Natural killer cell (primary cell): Measurements from ENCODE around the gene CALN1. TPM values are rescaled to one million over a fixed set of nuclear protein-coding genes. Genes with fewer than 3 reads are reported as not detected.
A peak's percentile ranks its signal among the peaks of the same experiment; 100 is the strongest.

Experiments
- ATAC-seq, 3 donors: fragments of 150-1000 bp in 2 of 3; fragments of 200-7000 bp in 1 of 3; cut with Tn5 transposase; 1 replicate in 1 of 3; 2 replicates in 2 of 3; pipeline ENCODE4 v1.10.0; 2021; ENCODE audit warnings: mild to moderate bottlenecking in 2 of 3, moderate library complexity in 2 of 3
- DNase-seq, 2 donors: peaks; one replicate each; pipeline versions ENCODE4 v3.0.0 to v3.0.0-alpha.2; 2013 to 2021; ENCODE audit warnings: mixed read lengths in 1 of 2
- H3K27ac ChIP-seq: one replicate; pipeline ENCODE4 v1.5.1; 2013; ENCODE audit warnings: mild to moderate bottlenecking, low read length
- H3K27me3 ChIP-seq: one replicate; pipeline ENCODE4 v1.6.1; 2013; ENCODE audit warnings: low read length; ENCODE audit not compliant: control insufficient read depth, insufficient read depth
- H3K36me3 ChIP-seq: one replicate; pipeline ENCODE4 v1.6.1; 2013; ENCODE audit warnings: low read length; ENCODE audit not compliant: control insufficient read depth, insufficient read depth
- H3K4me1 ChIP-seq: one replicate; pipeline ENCODE4 v1.6.1; 2013; ENCODE audit warnings: low read length; ENCODE audit not compliant: control insufficient read depth, insufficient read depth
- H3K4me3 ChIP-seq: one replicate; pipeline ENCODE4 v1.5.1; 2013; ENCODE audit warnings: low read length
- H3K9me3 ChIP-seq: one replicate; pipeline ENCODE4 v1.6.1; 2013; ENCODE audit warnings: low read length; ENCODE audit not compliant: control insufficient read depth, insufficient read depth
- H3K27ac Mint-ChIP-seq, 2 donors: one replicate each; pipeline ENCODE4 v1.8.0; 2022; ENCODE audit warnings: mild to moderate bottlenecking in 2 of 2, mixed read lengths in 2 of 2, moderate library complexity in 1 of 2
- H3K27me3 Mint-ChIP-seq, 2 donors: one replicate each; pipeline ENCODE4 v1.8.0; 2022; ENCODE audit warnings: low read depth in 2 of 2, mixed read lengths in 2 of 2
- H3K36me3 Mint-ChIP-seq: one replicate; pipeline ENCODE4 v1.8.0; 2022; ENCODE audit warnings: mixed read lengths
- H3K4me1 Mint-ChIP-seq, 2 donors: one replicate each; pipeline ENCODE4 v1.8.0; 2022; ENCODE audit warnings: mixed read lengths in 2 of 2
- H3K4me3 Mint-ChIP-seq: one replicate; pipeline ENCODE4 v1.8.0; 2022; ENCODE audit warnings: mild to moderate bottlenecking, moderate library complexity, mixed read lengths
- H3K9me3 Mint-ChIP-seq, 2 donors: one replicate each; pipeline ENCODE4 v1.8.0; 2022; ENCODE audit warnings: mixed read lengths in 2 of 2
- WGBS: methylation state at CpG from one replicate; pipeline ENCODE4 v1.1.7; 2013; ENCODE audit warnings: missing lambda C conversion rate; ENCODE audit not compliant: insufficient coverage; 5-methylcytosine and 5-hydroxymethylcytosine counted together
- intact Hi-C: fragments of 100-400 bp; cut with micrococcal nuclease; formaldehyde crosslinking; loops from one replicate; pipeline ENCODE4 v1.14.2; 2022
- total RNA-seq, 4 donors: library from RNA; stranded (reverse); fragments of 120-200 nt in 1 of 4; gene quantifications; one replicate each; pipeline versions ENCODE4 v1.2.3 to v1.2.4, GENCODE V29; 2013 to 2022
- TF ChIP-seq, protein P1 (sequence below): fragments of 200-600 bp; IDR thresholded peaks from one replicate; pipeline ENCODE4 v1.8.0; 2022; ENCODE audit warnings: antibody characterized with exemption

CALN1 gene
- total RNA-seq, 3 donors from 2014 or later (not counting 1 experiment from before 2014, with no cell fraction given), result 0.18 TPM; not detected in 2

DNA sequence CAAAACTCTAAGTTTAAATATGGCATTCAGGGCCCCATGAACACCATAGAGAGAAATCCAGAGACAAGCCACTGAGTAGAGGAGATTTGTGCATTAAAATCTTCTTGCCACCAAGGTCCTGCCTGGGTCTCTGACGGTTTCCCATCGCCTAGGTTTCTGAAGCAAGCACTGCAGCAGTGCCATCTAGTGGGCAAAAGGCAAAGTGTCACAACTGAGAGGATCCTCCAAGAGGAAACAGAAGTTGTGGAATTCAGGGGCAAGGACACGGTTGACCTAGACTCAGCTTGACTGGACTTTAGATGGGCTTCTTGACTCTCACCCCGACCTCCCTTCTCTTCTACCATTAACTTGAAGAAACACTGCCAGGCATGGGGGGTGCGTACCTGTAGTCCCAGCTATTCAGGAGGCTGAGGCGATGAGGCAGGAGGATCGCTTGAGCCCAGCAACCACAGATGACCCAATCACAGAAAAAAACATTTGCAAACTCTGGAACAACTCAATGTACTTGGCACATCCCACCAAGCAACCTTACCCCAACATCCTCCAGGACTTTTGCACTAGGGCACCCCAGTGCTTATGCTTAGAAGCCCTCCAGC is 676.1 kb downstream of the CALN1 start:
- Histone ChIP-seq H3K36me3 (no peaks in the 10 kb centered on the region), H3K9me3 (no peaks in the 10 kb centered on the region), H3K4me1 (peaks cover 4% of the 10 kb centered on the region), H3K27me3 (no peaks in the 10 kb centered on the region), H3K27ac (no peak overlapping the region), H3K4me3 (no peak overlapping the region)
- TF ChIP-seq, protein P1, sequence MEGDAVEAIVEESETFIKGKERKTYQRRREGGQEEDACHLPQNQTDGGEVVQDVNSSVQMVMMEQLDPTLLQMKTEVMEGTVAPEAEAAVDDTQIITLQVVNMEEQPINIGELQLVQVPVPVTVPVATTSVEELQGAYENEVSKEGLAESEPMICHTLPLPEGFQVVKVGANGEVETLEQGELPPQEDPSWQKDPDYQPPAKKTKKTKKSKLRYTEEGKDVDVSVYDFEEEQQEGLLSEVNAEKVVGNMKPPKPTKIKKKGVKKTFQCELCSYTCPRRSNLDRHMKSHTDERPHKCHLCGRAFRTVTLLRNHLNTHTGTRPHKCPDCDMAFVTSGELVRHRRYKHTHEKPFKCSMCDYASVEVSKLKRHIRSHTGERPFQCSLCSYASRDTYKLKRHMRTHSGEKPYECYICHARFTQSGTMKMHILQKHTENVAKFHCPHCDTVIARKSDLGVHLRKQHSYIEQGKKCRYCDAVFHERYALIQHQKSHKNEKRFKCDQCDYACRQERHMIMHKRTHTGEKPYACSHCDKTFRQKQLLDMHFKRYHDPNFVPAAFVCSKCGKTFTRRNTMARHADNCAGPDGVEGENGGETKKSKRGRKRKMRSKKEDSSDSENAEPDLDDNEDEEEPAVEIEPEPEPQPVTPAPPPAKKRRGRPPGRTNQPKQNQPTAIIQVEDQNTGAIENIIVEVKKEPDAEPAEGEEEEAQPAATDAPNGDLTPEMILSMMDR, result peak; percentile 55
- DNase-seq (peak in 1 of 2 donors; percentile 60), ATAC-seq (peak in 2 of 3 donors; percentile 38 to 54)
- intact Hi-C loops, result loop anchor here (10.0 kb wide), 1 partner anchor 881 kb away; no protein-coding TSS in a partner anchor
- Mint-ChIP-seq H3K4me1 (peaks cover 0 to 6% of the 10 kb centered on the region in 2 donors), H3K27me3 (peaks cover 0 to 3% of the 10 kb centered on the region in 2 donors), H3K4me3 (no peak overlapping the region), H3K9me3 (no peaks in the 10 kb centered on the region), H3K27ac (no peak overlapping the region), H3K36me3 (no peaks in the 10 kb centered on the region)
- 43% methylated on average over 7 of the region's 7 CpGs for WGBS

DNA sequence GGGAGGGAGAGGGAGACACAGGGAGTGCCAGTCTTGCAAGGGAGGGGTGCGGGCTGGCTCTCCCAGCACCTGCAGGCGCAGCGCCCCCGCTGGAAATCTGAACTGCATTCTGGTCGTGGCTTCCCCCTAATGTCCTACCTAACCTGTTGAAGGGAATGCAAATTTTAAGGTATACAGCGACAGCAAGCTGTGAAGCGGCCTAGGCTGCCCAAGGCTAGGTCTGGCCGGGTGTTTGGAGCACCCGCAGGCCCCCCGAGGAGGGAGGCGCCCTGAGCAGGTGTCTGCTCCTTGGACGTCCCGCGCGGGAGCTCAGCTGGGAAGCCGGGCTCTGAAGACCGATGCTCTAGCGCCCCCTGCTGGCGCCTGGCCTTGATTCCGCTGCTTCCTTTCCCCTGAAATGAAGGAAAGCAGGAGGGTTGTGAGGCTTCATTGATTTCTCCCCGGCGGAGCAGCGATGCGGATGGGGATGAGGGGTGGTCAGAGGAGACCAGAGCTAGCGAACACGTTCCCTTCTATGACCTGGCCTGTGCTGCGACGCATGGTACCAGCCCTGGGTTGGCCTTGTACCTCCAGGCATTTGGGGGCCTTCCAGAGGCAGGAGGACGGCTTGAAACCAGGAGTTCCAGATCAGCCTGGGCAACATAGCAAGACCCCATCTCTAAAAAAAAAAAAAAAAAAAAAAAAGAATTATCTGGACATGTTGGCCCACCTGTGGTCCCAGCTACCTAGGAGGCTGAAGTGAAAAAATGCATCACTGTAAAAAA is 678.8 kb downstream of the CALN1 start:
- 8% methylated on average over 29 of the region's 29 CpGs for WGBS
- H3K9me3 ChIP-seq, result no peaks in the 10 kb centered on the region
- Mint-ChIP-seq H3K9me3 (no peaks in the 10 kb centered on the region), H3K4me3 (no peak overlapping the region), H3K4me1 (peaks cover 0 to 6% of the 10 kb centered on the region in 2 donors), H3K36me3 (no peaks in the 10 kb centered on the region), H3K27me3 (peaks cover 0 to 3% of the 10 kb centered on the region in 2 donors), H3K27ac (no peak overlapping the region)
- no peaks in the 10 kb centered on the region for H3K27me3 ChIP-seq
- H3K4me3 ChIP-seq, result no peak overlapping the region
- peaks cover 4% of the 10 kb centered on the region for H3K4me1 ChIP-seq
- peak; percentile 42 to 72 for DNase-seq
- no peaks in the 10 kb centered on the region for H3K36me3 ChIP-seq
- ATAC-seq, result peak in 2 of 3 donors; percentile 54 to 63
- intact Hi-C loops, result loop anchor here (1.0 to 10.0 kb wide), 2 partner anchors 878 to 904 kb away; no protein-coding TSS in a partner anchor
- TF ChIP-seq, protein P1, result peak; percentile 65
- no peak overlapping the region for H3K27ac ChIP-seq

DNA sequence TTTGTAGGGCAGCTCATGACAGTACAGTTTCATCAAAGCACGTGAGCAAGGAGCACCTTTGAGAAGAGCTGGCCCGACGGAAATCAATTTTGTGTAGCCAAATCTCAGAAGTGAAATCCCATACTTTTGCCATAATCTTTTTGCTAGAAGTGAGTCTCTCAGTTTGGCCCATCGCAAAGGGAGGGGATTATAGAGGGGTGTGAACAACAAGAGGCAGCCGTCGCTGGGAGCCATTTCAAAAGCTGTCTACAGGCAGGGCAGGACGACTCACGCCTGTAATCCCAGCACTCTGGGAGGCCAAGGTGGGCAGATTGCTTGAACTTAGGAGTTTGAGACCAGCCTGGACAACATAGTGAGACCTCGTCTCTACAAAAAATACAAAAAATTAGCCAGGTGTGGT is 680.4 kb downstream of the CALN1 start:
- no peaks in the 10 kb centered on the region for H3K9me3 ChIP-seq
- WGBS, result 90% methylated on average over 9 of the region's 9 CpGs
- H3K4me3 Mint-ChIP-seq, result no peak overlapping the region
- TF ChIP-seq, protein P1, result no peak
- no peak for ATAC-seq
- H3K36me3 ChIP-seq, result no peaks in the 10 kb centered on the region
- peaks cover 0 to 3% of the 10 kb centered on the region in 2 donors for H3K27me3 Mint-ChIP-seq
- intact Hi-C loops, result loop anchor here (10.0 kb wide), 1 partner anchor 877 kb away; no protein-coding TSS in a partner anchor
- peaks cover 4% of the 10 kb centered on the region for H3K4me1 ChIP-seq
- H3K4me1 Mint-ChIP-seq, result peaks cover 0 to 6% of the 10 kb centered on the region in 2 donors
- H3K27ac ChIP-seq, result no peak overlapping the region
- H3K9me3 Mint-ChIP-seq, result no peaks in the 10 kb centered on the region
- DNase-seq, result no peak
- no peaks in the 10 kb centered on the region for H3K36me3 Mint-ChIP-seq
- no peaks in the 10 kb centered on the region for H3K27me3 ChIP-seq
- no peak overlapping the region for H3K27ac Mint-ChIP-seq
- no peak overlapping the region for H3K4me3 ChIP-seq
